GM12892 (cell line): Measurements from ENCODE around the gene BFSP2.

Source experiments
- POLR2A ChIP-seq: IDR thresholded peaks from 2 replicates; pipeline ENCODE4 v1.6.1; 2011; ENCODE audit warnings: low read depth, low read length, control low read depth
- POLR2AphosphoS5 ChIP-seq: IDR thresholded peaks from 2 replicates; pipeline ENCODE4 v1.6.1; 2011; ENCODE audit warnings: low read depth, low read length, control low read depth
- TAF1 ChIP-seq: IDR thresholded peaks from 2 replicates; pipeline ENCODE4 v1.6.1; 2011; ENCODE audit warnings: low read depth, mild to moderate bottlenecking, control low read depth, low read length, borderline replicate concordance

GRCh38 chr3:133410191-133410892, 10.5 kb downstream of the BFSP2 start:
- TF ChIP-seq POLR2A (no peak), POLR2AphosphoS5 (no peak), TAF1 (no peak)
